GM10266 (cell line): ENCODE results near the gene CUX1.

Experiments used
- DNase-seq: peaks from one replicate; pipeline ENCODE4 v3.0.0; 2012; ENCODE audit errors: extremely low spot score
- TF ChIP-seq, protein P1 (sequence below): IDR thresholded peaks from 2 replicates; pipeline ENCODE4 v1.5.1; 2012; ENCODE audit warnings: mild to moderate bottlenecking, low read depth; ENCODE audit not compliant: control insufficient read depth, insufficient read depth; ENCODE audit errors: missing control alignments

CUX1 gene

DNA sequence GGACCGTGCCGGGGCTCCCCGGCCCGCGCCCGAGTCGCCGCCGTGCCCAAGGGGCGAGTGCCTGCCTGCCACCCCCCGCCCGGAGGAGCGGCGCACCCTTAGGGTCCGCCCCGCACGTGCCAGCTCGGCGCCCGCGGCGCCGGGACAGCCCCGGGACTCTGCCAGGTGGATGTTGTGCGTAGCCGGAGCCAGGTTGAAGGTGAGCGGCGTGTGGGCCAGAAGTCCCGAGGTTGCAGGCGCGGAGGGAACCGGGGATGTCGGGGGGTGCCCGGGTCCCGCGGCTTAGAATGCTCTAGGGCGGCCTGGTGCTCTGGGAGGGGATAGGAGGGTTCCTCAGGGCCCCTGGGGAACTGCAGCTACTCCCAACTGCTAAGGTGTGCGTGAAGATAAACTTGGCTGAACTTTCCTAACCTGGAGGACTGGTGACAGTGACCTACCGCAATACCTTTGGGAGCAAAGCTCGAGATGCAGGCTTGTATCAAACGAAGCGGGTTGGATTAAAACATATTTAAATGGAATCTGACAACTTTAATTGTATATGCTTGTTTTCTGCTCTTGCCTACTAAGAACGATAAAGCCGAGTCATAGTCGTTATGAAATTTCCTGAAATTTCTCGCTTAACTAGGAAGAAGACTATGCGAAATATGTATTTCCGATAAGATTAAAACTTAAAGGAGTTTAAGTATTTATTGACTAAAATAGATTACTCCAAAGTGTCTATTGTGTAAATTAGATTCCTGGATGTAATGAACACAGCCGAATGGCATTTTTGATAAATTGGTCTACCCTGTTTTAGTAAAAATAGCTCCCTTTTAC, at the start of gene CUX1:
Gene CUX1 (plus strand): TSS at position 156 of the 816 bp plus-strand sequence. CDS start 14 bp downstream, at position 170.
- TF ChIP-seq, protein P1, sequence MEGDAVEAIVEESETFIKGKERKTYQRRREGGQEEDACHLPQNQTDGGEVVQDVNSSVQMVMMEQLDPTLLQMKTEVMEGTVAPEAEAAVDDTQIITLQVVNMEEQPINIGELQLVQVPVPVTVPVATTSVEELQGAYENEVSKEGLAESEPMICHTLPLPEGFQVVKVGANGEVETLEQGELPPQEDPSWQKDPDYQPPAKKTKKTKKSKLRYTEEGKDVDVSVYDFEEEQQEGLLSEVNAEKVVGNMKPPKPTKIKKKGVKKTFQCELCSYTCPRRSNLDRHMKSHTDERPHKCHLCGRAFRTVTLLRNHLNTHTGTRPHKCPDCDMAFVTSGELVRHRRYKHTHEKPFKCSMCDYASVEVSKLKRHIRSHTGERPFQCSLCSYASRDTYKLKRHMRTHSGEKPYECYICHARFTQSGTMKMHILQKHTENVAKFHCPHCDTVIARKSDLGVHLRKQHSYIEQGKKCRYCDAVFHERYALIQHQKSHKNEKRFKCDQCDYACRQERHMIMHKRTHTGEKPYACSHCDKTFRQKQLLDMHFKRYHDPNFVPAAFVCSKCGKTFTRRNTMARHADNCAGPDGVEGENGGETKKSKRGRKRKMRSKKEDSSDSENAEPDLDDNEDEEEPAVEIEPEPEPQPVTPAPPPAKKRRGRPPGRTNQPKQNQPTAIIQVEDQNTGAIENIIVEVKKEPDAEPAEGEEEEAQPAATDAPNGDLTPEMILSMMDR = no peak
- DNase-seq = peak; percentile 52

DNA sequence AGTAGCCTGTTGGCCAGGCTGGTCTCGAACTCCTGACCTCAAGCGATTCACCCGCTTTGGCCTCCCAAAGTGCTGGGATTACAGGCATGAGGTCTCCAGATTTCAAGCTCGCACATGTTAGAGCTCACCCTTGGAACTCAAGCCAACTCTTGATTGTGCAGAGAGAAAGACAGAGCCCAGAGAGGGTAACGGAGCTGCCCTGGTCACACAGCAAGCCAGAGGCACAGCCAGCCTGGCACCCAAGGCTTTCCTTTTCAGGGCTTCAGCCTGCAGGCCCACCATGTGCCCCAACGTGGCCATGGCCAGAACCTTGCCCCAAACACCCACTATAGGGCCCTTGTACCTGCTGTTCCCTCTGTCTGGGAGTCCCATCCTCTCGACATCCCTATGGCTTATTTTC, 49.1 kb upstream of the CUX1 start:
- no peak for DNase-seq
- TF ChIP-seq, protein P1 = no peak

GRCh38 chr7:101770466-101770865, 47.0 kb upstream of the CUX1 start:
- no peak for DNase-seq
- TF ChIP-seq, protein P1 = no peak

DNA sequence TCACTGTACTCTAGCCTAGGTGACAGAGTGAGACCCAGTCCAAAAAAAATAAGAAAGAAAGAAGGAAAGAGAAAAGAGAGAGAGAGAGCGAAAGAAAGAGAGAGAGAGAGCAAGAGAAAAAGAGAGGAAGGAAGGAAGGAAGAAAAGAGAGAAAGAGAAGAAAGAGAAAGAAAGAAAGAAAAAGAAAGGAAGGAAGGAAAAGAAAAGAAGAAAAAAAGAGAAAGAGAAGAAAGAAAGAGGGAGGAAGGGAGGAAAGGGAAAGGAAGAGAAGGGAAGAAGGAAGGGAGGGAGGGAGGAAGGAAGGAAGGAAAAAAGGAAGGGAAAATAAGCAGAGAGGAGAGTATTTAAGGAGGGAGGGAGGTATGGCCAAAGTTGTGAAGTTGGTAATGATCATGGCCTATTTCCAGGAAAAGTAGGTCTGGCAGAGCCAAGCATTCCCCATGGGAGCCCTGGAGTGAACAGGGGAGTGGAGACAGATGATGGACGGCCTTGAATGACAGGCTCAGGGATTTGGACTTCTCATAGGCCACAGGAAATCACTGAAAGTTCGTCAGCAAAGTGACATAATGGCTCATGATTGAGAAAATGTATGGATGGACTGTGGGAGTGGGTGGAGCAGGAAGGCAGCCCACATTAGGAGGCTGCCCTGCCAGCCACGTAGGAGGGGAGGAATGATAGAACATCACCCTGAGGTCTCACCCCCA, 44.8 kb upstream of the CUX1 start:
- TF ChIP-seq, protein P1 = no peak
- DNase-seq = no peak

- TF ChIP-seq, protein P1 = no peak
- DNase-seq = no peak
Measured at GRCh38 chr7:101775181-101775580, 42.2 kb upstream of the CUX1 start.

- TF ChIP-seq, protein P1 = no peak
- no peak for DNase-seq
Measured at GRCh38 chr7:101778026-101778580, 39.3 kb upstream of the CUX1 start.
